Skeletal muscle cell (primary cell): ENCODE data around the gene SZRD1.
A peak's percentile ranks its signal among the peaks of the same experiment; 100 is the strongest.
"Not testable (repeated sequence)": the region's sequence is repeated elsewhere in the genome, so short reads cannot be mapped to it uniquely, and the experiment has no call there.

ENCODE experiments used
- DNase-seq: peaks from one replicate; pipeline ENCODE4 v3.0.0-alpha.2; 2010; ENCODE audit warnings: low read depth
- H3K4me3 ChIP-seq: 2 replicates; pipeline ENCODE4 v1.5.1; 2011; ENCODE audit warnings: low read depth, mild to moderate bottlenecking, control low read depth, low read length, moderate library complexity

The SZRD1 gene, protein sequence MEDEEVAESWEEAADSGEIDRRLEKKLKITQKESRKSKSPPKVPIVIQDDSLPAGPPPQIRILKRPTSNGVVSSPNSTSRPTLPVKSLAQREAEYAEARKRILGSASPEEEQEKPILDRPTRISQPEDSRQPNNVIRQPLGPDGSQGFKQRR

DNA sequence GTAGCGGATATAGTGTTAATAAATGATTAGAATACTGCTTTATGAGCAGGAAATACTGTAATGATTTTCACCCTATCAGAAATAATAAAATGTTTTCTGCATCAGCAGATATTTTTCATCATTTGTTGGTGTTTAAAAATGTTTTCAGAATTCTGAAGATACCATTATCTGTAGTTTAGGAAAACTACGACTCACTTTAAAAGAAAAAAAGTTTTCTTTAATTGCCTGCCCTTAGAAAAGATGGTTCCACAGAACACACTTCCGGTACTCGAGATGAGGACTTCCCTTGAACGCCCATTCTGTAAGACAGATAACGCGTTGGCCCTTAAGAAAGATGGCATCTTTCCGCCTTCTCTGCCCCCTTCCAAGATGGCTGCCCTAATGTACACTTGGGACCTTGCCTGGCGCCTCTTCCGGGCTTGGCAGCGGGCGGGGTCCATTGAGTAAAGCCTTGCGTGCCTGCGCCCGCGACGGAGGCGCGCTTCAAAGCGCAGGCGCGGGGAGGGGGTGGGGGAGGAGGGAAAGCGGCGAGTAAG, at the start of gene SZRD1:
SZRD1 (plus strand) TSS at position 521 of the 536 bp plus-strand sequence. CDS start 16 bp downstream, outside the sequence.
- H3K4me3 ChIP-seq, result peak within 1 kb of the TSS; percentile 85
- peak; percentile 98 for DNase-seq

- no peak for DNase-seq
- no peak overlapping the region for H3K4me3 ChIP-seq
Measured at GRCh38 chr1:16318555-16318954, 48.5 kb upstream of the SZRD1 start.

DNA sequence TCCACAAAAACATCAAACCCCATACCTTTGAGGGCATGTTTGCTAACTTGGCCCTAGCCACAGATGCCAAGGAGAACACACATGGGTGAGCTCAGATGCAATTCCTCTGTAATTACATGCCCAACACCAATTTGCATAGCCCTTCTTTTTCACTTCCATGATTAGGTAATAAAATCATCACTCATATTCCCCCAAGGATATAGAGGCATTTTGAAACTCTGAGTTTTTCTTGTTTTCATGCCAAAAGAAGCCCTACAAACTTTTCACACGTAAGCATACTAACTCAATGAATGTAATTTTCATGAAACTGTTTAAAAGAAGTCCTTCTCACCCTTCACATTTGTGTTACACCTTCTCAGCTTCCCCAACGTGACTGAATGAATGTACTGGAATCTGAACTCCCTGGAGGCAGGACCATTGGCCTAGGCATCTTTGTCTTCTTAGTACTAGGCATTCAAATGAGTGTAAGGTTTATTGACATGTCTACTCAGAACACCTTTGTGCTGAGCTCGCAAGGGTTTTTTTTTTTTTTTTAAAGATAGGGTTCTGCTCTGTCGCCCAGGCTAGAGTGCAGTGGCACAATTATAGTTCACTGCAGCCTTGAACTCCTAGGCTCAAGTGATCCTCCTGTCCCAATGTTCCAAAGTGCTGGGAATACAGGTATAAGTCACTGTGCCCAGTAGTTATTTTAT, 45.7 kb upstream of the SZRD1 start:
- DNase-seq, result peak; percentile 25
- no peak overlapping the region for H3K4me3 ChIP-seq

DNA sequence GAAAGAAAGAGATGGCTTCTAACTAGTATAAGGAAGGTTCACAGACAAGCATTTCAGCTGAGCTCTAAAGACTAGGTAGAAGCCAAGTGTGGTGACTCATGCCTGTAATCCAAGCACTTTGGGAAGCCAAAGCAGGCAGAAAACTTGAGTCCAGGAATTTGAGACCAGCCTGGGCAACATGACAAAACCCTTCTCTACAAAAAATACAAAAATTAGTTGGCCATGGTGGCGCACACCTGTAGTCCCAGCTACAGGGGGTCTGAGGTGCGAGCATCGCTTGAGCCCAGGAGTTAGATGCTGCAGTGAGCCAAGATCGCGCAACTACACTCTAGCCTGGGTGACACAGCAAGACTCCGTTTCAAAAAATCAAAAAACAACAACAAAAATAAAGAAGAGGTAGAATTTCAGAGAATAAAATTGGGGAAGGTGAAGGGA, 42.6 kb upstream of the SZRD1 start:
- no peak overlapping the region for H3K4me3 ChIP-seq
- peak; percentile 47 for DNase-seq

- no peak overlapping the region for H3K4me3 ChIP-seq
Measured at GRCh38 chr1:16326833-16327404, 40.1 kb upstream of the SZRD1 start.

DNA sequence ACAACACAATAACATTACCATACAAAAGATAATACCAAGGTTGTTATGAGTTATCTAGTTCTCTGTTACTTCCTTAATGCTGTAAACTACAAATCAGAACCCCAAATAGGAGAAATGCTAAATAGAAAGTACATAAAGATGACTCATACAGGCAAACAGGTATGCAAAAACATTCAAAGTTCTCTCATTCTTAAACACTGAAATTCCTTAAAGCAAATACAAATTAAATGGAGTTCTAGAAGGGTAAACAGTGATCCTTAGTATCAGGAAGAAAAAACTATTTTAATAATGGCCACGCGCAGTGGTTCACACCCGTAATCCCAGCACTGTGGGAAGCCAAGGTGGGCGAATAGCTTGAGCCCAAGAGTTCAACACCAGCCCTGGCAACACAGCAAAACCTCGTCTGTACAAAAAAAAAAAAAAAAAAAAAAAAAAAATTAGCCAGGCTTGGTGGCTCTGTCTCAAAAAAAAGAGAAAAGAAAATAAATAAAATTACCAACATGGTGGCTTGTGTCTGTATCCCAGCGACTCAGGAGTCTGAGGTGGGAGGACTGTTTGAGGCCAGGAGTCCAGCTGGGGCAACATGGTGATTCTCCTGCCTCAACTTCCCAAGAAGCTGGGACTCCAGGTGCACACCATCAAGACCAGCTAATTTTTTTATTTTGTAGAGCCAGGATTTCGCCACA, 32.2 kb upstream of the SZRD1 start:
- no peak overlapping the region for H3K4me3 ChIP-seq
- DNase-seq, result no peak

More at GRCh38 chr1:16326833-16327404, 40.1 kb upstream of the SZRD1 start:
- DNase-seq, result no peak

GRCh38 chr1:16338961-16339360, 28.1 kb upstream of the SZRD1 start:
- H3K4me3 ChIP-seq, result no peak overlapping the region
- DNase-seq, result no peak

GRCh38 chr1:16340673-16341072, 26.4 kb upstream of the SZRD1 start:
- H3K4me3 ChIP-seq, result no peak overlapping the region
- DNase-seq, result no peak

DNA sequence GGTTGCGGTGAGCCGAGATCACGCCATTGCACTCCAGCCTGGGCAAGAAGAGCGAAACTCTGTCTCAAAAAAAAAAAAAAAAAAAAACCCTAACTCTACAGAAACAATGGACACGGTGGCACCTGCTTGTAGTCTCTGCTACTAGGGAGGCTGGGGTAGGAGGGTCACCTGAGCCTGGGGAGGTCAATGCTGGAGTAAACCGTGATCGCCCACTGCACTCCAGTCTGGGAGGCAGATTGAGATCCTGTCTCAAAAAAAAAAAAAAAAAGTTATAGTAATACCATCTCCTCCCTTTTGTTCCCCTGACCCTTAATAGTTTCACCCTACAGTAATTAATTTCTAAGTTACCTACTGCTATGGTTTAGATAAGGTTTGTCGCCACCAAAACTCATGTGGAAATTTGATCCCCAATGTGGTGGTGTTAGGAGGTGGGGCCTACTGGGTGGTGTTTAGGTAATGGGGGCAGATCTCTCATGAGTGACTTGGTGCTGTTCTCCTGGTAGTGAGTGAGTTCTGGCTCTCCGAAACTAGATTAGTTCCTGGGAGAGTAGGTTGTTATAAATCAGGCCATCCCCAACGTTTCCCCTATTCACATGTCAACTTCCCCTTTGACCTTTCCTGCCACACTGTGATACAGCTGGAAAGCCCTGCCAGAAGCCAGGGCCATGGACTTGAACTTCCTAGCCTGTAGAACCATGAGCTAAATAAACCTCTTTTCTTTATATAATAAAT, 24.5 kb upstream of the SZRD1 start:
- no peak overlapping the region for H3K4me3 ChIP-seq
- no peak for DNase-seq

GRCh38 chr1:16343276-16343675, 23.8 kb upstream of the SZRD1 start:
- H3K4me3 ChIP-seq, DNase-seq: not testable (repeated sequence)

GRCh38 chr1:16348414-16349182, 18.4 kb upstream of the SZRD1 start:
- peak; percentile 36 for DNase-seq

GRCh38 chr1:16349847-16350406, 17.1 kb upstream of the SZRD1 start:
- DNase-seq, result no peak
- H3K4me3 ChIP-seq, result no peak overlapping the region

More at GRCh38 chr1:16348414-16349182, 18.4 kb upstream of the SZRD1 start:
- H3K4me3 ChIP-seq, result no peak overlapping the region

DNA sequence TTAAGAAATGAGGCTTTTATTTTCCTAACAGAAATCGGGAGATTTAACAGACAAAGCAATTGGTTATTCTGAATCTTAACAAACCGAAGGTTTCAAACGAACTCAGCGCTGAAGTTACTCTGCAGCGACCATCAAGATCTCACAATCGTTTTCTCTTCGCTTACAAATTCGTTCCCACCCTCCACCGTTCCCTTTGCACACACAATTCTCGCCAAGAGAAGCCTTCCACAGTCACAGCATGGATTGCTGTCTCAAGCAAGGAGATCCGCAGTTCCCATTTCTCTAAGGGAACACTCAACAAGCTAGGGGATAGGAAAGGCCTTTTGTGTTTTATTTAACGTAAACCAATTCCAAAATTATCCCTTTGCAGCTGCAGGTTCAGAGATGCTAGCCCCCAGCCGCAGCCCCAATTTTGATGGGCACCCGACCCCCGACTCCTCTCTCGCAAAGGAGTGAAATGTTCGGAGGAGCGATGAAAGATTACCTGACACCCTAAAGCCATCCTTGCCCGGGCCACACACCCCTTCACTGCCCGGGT, 15.5 kb upstream of the SZRD1 start:
- peak overlapping the region; percentile 96 for H3K4me3 ChIP-seq
- no peak for DNase-seq

DNA sequence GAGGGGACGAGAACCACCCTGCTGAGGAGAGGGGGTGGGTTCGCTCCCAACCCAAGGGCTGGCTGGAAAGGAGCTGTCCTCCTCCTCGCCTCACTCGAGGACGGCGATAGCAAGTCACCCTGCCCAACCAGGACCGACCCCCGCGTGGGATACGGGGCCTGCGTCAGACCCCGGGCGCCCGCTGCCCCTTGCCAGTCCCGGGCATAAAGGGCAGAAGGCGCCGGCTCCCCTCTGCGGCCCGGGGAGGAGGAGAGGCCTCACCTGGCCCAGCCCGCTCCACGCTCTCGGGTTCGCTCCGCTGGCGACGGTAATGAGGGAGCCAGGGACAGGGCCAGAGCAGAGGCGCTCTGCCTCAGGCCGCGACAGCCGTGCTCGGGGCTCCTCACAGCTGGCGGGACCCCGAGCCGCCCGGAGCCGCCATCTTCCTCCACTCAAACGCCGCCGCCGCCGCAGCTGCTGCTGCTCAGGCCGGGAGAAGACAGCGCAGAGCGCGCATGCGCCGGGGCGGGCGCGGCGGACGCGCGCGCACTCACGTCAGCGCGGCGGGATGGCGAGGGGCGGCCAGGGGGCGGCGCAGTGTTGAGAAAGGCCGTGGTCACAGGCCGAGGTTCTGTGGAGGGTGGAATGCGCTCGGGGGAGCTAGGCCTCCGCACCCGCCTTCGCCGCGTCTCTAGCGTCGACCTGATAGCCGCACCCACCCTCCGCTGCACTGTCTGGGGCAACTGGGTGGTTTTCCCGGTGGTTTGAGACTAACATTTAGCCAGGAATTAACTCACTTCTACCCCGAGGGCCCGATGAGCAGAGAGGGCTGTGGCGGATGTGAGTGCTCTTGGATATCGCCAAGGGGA, 14.8 kb upstream of the SZRD1 start, which contains the start of gene FBXO42:
FBXO42 (minus strand) TSS at position 487 of the 848 bp plus-strand sequence. CDS start 37,062 bp downstream, outside the sequence.
- peak within 1 kb of the TSS; percentile 96 for H3K4me3 ChIP-seq
- DNase-seq, result peak; percentile 58

- DNase-seq, result no peak
- peak overlapping the region; percentile 96 for H3K4me3 ChIP-seq
Measured at GRCh38 chr1:16352842-16353535, 14.1 kb upstream of the SZRD1 start.

DNA sequence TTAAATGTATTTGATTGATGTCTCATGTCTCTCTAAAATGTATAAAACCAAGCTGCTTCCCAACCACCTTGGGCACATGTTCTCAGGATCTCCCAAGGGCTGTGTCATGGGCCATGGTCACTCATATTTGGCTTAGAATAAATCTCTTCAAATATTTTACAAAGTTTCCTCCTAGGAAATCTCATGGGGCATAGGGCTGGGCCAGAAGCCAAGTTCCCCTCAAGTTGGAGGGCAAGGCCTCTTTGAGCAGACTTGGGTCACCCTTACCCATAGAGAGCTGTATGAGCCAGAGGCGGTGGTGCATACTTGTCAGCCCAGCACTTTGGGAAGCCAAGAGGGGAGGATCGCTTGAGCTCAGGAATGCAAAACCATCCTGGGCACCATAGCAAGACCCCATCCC, 12.4 kb upstream of the SZRD1 start:
- H3K4me3 ChIP-seq, result no peak overlapping the region
- no peak for DNase-seq
